ENCODE measurements around the gene POGZ.

POGZ gene

GRCh38 chr1:151459331-151460046, at the start of gene POGZ:
Gene POGZ, minus strand, starts transcription at chr1:151459494. Its CDS starts 17,290 bp downstream, at chr1:151442204.
- no peak for TF ChIP-seq CTCF (IDR thresholded peaks at IDR 0.05; ENCODE audit: low read depth, low read length)
- DNase-seq (ENCODE audit: extremely low read depth, low read depth) = peak; percentile 98

GRCh38 chr1:151508833-151509232, 49.5 kb upstream of the POGZ start:
- no peak for TF ChIP-seq CTCF (IDR thresholded peaks at IDR 0.05; ENCODE audit: low read depth, low read length)
- DNase-seq (ENCODE audit: extremely low read depth, low read depth) = no peak

- TF ChIP-seq CTCF (IDR thresholded peaks at IDR 0.05; ENCODE audit: low read depth, low read length) = no peak
Measured at GRCh38 chr1:151504759-151505158, 45.5 kb upstream of the POGZ start.

GRCh38 chr1:151504252-151504651, 45.0 kb upstream of the POGZ start:
- no peak for DNase-seq (ENCODE audit: extremely low read depth, low read depth)
- no peak for TF ChIP-seq CTCF (IDR thresholded peaks at IDR 0.05; ENCODE audit: low read depth, low read length)

More at GRCh38 chr1:151504759-151505158, 45.5 kb upstream of the POGZ start:
- no peak for DNase-seq (ENCODE audit: extremely low read depth, low read depth)

- TF ChIP-seq CTCF (IDR thresholded peaks at IDR 0.05; ENCODE audit: low read depth, low read length) = no peak
- no peak for DNase-seq (ENCODE audit: extremely low read depth, low read depth)
Measured at GRCh38 chr1:151502859-151503780, 43.8 kb upstream of the POGZ start.

- DNase-seq (ENCODE audit: extremely low read depth, low read depth) = no peak
- no peak for TF ChIP-seq CTCF (IDR thresholded peaks at IDR 0.05; ENCODE audit: low read depth, low read length)
Measured at GRCh38 chr1:151502035-151502700, 42.9 kb upstream of the POGZ start.

Data from AG09319 (cell line).